AG10803 (cell line): ENCODE measurements around the gene TEX19.
A peak's percentile ranks its signal among the peaks of the same experiment; 100 is the strongest.

Experiments
- DNase-seq: peaks from one replicate; pipeline ENCODE4 v3.0.0; 2010; ENCODE audit warnings: low read depth
- H3K4me3 ChIP-seq: 2 replicates; pipeline ENCODE4 v1.5.1; 2011; ENCODE audit warnings: mild to moderate bottlenecking, low read length, control low read depth
- TF ChIP-seq, protein P1 (sequence below): conservative IDR thresholded peaks from 2 replicates; pipeline ENCODE4 v1.5.1; 2011; ENCODE audit warnings: mild to moderate bottlenecking, low read length, control low read depth, inconsistent platforms

Gene TEX19

DNA sequence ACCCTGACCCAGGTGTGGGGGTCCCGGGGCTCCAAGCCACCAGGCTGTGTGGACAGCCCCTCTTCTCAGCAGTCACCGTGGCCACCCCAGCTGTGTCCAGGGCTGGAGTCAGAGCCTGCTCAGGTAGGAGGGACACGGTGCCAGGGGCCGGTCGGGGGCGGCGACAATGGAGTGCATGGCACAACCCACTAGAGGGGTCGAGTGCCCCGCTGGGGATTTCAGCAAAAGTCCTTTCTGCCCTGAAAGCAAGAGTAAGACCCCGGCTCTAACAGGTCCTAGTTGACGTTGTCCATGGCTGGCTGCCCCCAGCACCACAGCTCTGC, 23.8 kb downstream of the TEX19 start:
- DNase-seq: no peak
- TF ChIP-seq, protein P1, sequence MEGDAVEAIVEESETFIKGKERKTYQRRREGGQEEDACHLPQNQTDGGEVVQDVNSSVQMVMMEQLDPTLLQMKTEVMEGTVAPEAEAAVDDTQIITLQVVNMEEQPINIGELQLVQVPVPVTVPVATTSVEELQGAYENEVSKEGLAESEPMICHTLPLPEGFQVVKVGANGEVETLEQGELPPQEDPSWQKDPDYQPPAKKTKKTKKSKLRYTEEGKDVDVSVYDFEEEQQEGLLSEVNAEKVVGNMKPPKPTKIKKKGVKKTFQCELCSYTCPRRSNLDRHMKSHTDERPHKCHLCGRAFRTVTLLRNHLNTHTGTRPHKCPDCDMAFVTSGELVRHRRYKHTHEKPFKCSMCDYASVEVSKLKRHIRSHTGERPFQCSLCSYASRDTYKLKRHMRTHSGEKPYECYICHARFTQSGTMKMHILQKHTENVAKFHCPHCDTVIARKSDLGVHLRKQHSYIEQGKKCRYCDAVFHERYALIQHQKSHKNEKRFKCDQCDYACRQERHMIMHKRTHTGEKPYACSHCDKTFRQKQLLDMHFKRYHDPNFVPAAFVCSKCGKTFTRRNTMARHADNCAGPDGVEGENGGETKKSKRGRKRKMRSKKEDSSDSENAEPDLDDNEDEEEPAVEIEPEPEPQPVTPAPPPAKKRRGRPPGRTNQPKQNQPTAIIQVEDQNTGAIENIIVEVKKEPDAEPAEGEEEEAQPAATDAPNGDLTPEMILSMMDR: no peak

DNA sequence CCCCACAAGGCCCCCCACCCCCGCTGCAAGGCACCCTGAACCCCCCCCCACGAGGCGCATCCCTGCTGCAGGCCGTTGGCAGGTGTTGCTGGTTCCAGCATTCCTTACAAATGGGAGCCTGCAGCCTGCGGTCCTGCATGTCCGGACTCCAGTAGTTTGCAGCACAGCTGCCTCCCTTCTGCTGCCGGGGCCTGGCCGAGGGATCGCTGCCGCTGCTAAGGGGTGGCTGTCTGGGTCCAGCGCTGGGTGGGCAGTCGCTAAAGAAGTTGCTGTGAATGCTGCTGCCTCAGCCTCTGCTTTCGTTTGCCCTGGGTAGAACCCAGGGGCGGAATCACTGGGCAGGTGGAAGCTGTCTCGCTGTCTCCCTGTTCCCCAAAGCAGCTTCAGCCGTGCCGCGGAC, 24.4 kb downstream of the TEX19 start:
- TF ChIP-seq, protein P1: no peak
- no peak for DNase-seq
- H3K4me3 ChIP-seq: no peak overlapping the region

More for the DNA sequence above, 23.8 kb downstream of the TEX19 start:
- H3K4me3 ChIP-seq: no peak overlapping the region

DNA sequence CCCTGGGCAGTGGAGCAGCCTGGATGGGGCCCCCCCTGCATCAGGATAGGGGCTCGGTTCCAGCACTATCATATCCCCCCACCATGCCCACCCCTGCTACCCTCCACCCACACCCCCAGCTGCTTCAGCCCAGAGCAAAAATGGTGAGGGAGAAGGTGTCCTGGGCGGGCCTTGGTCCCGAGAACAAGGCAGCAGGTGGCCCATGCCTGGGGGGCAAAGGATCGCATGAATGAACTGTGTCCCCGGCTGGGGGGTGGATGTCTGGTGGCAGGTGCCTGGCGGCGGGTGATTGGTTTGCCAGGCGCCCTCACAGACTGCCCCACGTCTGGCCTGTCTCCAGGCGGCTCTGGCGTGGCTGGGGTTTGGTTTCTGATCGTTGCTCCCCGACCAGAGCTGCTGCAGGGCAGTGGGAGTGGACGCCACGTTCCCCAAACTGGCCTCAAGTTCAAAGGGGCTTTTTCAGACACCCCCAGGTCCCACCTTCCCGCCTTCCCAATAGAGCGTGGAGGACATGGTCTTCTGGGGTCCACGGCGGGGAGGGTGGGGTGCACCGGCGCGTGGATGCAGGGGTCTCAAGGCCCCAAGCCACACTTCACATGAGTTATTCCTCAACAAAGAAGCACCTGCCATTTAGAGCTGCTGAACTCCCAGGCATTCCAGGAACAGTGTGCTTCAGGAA, 25.1 kb downstream of the TEX19 start:
- TF ChIP-seq, protein P1: no peak
- H3K4me3 ChIP-seq: no peak overlapping the region
- DNase-seq: no peak

DNA sequence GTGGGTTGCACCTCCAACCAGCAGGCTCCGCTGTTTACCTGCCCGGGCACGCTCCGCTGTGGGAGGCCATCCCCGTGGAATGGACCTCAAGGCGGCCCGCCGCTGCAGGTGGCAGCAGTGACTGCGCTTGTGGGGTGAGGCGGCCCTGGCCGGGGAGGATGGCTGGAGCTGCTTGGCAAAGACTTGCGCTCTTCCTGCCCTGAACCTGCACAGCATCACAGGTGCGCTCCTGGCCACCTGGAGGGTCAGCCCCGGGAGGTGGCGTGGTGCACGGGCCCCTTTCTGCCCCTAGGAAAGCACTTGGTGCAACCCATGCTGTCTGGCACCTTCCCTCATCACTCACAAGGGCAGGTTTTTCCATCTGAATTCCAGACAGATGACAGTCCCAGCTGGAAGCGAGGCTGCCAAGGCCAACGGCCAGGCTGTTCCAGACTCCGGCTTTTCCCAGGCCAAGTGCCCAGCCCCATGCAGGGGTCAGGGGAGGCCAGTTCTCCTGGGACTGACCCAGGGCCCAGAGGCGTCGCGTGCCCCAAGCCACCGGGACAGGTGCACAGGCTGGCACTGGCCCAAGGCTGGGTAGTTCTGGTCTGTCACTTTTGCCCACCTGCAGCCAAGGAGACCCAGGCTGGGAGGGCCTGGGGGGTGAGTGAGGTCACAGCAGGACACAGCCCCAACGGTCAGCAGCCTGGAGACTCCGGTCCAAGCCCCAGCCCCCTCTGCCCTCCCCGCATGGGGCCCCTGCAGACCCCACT, 25.9 kb downstream of the TEX19 start:
- no peak overlapping the region for H3K4me3 ChIP-seq
- TF ChIP-seq, protein P1: no peak
- DNase-seq: peak; percentile 50

DNA sequence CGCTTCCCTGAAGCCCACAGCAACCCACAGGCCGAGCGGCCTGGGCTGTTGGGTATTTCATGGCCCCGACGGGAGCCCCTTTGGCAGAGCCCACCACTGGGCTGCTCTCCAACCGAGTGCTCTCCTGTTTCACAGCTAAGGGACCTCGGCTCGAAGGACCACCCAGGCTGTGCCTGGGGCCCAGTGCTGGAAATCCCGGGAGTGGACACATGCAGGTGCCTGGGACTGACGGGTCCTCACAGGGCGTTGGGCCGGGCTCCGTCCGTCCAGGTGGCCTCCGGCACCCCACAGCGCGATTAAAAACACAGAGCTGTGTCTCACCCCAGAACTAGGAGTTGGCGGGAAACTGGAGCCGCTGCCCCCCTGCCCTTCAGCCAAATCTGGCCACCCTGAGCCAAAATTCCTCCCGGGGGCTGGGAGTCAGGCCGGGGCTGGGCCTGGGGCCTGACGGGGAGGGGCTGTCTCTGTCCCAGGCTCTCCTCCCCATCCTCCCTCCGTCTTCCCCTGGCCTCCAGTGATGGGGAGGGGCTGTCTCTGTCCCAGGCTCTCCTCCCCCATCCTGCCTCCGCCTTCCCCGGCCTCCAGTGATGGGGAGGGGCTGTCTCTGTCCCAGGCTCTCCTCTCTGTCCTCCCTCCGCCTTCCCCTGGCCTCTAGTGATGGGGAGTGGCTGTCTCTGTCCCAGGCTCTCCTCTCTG, 26.7 kb downstream of the TEX19 start:
- TF ChIP-seq, protein P1: no peak
- DNase-seq: no peak
- H3K4me3 ChIP-seq: no peak overlapping the region

DNA sequence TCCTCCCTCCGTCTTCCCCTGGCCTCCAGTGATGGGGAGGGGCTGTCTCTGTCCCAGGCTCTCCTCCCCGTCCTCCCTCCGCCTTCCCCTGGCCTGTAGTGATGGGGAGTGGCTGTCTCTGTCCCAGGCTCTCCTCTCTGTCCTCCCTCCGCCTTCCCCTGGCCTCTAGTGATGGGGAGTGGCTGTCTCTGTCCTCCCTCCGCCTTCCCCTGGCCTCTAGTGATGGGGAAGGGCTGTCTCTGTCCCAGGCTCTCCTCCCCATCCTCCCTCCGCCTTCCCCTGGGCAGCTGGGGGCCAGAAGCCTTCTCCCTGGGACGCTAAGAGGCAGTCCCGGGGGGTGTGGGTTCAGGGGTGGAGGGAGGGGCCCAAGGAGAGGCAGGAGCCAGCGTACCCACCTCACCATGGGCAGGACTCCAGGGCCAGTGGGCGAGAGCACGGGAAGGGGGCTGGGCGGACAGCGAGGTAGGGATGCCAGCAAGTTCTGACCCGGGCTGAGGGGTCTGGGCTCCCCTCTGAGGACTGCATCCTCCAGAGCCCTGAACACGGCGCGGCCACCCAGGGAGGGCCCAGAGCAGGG, 27.3 kb downstream of the TEX19 start:
- no peak for DNase-seq
- no peak overlapping the region for H3K4me3 ChIP-seq
- TF ChIP-seq, protein P1: no peak
